Lung (tissue), 12 donors: ENCODE measurements around the gene CFAP107. TPM values are rescaled to one million over a fixed set of nuclear protein-coding genes. Genes with fewer than 3 reads are reported as not detected.

Experiments
- ATAC-seq: fragments of 200-7000 bp; cut with Tn5 transposase; one replicate; pipeline ENCODE4 v1.9.1; 2020; ENCODE audit warnings: moderate number of reproducible peaks; ENCODE audit not compliant: insufficient read depth, low FRiP score
- DNase-seq, 3 donors: peaks; one replicate each; pipeline ENCODE4 v3.0.0-alpha.2; 2013 to 2017
- H3K27ac ChIP-seq, 2 donors: one replicate each; pipeline ENCODE4 v1.5.1; 2013; ENCODE audit warnings: mild to moderate bottlenecking in 2 of 2, moderate library complexity in 2 of 2, control low read depth in 1 of 2, inconsistent platforms in 1 of 2, low read depth in 1 of 2, low read length in 1 of 2
- H3K27me3 ChIP-seq, 3 donors: one replicate each; pipeline ENCODE4 v1.5.1; 2013; ENCODE audit warnings: low read length in 2 of 3; ENCODE audit not compliant: control insufficient read depth in 3 of 3, insufficient read depth in 3 of 3
- H3K36me3 ChIP-seq, 4 donors: one replicate each; pipeline ENCODE4 v1.5.1; 2013; ENCODE audit warnings: low read length in 4 of 4, mild to moderate bottlenecking in 1 of 4, moderate library complexity in 1 of 4; ENCODE audit not compliant: control insufficient read depth in 4 of 4, insufficient read depth in 4 of 4
- H3K4me1 ChIP-seq, 5 donors: one replicate each; pipeline ENCODE4 v1.5.1; 2013; ENCODE audit warnings: low read length in 5 of 5, mild to moderate bottlenecking in 2 of 5, moderate library complexity in 1 of 5; ENCODE audit not compliant: control insufficient read depth in 5 of 5, insufficient read depth in 5 of 5
- H3K4me3 ChIP-seq: one replicate; pipeline ENCODE4 v1.5.1; 2013; ENCODE audit warnings: mild to moderate bottlenecking, control low read depth, moderate library complexity
- H3K9ac ChIP-seq, 2 donors: one replicate each; pipeline ENCODE4 v1.5.1; 2013; ENCODE audit warnings: low read length in 2 of 2, control low read depth in 1 of 2; ENCODE audit not compliant: insufficient read depth in 1 of 2
- H3K9me3 ChIP-seq, 4 donors: one replicate each; pipeline ENCODE4 v1.5.1; 2013; ENCODE audit warnings: low read length in 3 of 4, mild to moderate bottlenecking in 1 of 4, moderate library complexity in 1 of 4; ENCODE audit not compliant: control insufficient read depth in 4 of 4, insufficient read depth in 3 of 4
- WGBS, 2 donors: extraction: QIAGEN DNeasy Blood & Tissue Kit; methylation state at CpG; one replicate each; pipeline ENCODE4 v1.1.7; 2013; 5-methylcytosine and 5-hydroxymethylcytosine counted together
- polyA plus RNA-seq, 2 donors: library from polyadenylated mRNA; stranded (reverse); fragments of 200-250 nt; gene quantifications; one replicate each; pipeline ENCODE4 v1.2.1, GENCODE V29; 2013
- total RNA-seq, 2 donors: library from RNA; depleted of rRNA in 1 of 2; stranded (reverse); fragments of >200 nt in 1 of 2; gene quantifications; one replicate each; pipeline ENCODE4 v1.2.1, GENCODE V29; 2014 to 2021
- TF ChIP-seq, protein P1 (sequence below): IDR thresholded peaks from 2 replicates; pipeline ENCODE4 v1.5.1; 2012; ENCODE audit warnings: mild to moderate bottlenecking; ENCODE audit errors: control extremely low read depth, extremely low read depth
- donor health status: control.
- donor health status: control.
- donor health status: Bipolar disorder and iron deficiency.
- donor health status: healthy.
- donor health status: DM: yes; HTN: yes; CAD: no.

The CFAP107 gene
- total and polyA plus RNA-seq, 4 donors, result 1.3 to 8.5 (median 2.4) TPM

DNA sequence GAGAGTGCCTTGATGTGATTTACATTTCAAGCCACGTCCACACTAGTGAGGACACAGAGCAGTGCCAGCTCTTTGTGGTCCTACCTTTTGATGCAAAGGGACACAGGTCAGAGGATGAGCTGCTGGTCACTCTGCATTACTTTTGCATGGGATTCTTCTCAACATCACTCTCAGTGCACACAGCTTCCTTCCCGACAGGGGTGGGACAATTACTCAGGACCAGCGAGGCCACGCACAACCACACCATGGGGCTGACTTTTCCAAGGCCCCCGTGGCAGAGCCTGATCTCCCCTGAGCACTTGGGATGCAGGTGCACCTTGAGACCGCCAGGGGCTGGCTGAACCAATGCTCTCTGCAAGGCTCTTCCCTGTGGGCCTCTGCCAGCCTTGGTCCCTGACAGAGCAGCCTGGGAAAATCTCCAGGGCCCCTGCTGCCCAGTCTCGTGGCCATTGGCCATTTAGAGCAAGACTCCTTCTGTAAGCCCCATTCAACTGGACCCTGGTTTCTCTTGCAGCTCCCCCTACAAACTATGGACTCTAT lies 14.3 kb downstream of the CFAP107 start:
- 58 to 70% methylated on average over 7 of the region's 7 CpGs for WGBS, 2 donors
- no peak for ATAC-seq
- Histone ChIP-seq H3K36me3 (no peaks in the 10 kb centered on the region), H3K9ac (no peak overlapping the region), H3K4me3 (no peak overlapping the region), H3K9me3 (no peaks in the 10 kb centered on the region), H3K27ac (no peak overlapping the region), H3K27me3 (peaks cover 0 to 4% (median 0%) of the 10 kb centered on the region in 3 donors), H3K4me1 (no peaks in the 10 kb centered on the region)
- TF ChIP-seq, protein P1, sequence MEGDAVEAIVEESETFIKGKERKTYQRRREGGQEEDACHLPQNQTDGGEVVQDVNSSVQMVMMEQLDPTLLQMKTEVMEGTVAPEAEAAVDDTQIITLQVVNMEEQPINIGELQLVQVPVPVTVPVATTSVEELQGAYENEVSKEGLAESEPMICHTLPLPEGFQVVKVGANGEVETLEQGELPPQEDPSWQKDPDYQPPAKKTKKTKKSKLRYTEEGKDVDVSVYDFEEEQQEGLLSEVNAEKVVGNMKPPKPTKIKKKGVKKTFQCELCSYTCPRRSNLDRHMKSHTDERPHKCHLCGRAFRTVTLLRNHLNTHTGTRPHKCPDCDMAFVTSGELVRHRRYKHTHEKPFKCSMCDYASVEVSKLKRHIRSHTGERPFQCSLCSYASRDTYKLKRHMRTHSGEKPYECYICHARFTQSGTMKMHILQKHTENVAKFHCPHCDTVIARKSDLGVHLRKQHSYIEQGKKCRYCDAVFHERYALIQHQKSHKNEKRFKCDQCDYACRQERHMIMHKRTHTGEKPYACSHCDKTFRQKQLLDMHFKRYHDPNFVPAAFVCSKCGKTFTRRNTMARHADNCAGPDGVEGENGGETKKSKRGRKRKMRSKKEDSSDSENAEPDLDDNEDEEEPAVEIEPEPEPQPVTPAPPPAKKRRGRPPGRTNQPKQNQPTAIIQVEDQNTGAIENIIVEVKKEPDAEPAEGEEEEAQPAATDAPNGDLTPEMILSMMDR, result no peak
- DNase-seq, result no peak

DNA sequence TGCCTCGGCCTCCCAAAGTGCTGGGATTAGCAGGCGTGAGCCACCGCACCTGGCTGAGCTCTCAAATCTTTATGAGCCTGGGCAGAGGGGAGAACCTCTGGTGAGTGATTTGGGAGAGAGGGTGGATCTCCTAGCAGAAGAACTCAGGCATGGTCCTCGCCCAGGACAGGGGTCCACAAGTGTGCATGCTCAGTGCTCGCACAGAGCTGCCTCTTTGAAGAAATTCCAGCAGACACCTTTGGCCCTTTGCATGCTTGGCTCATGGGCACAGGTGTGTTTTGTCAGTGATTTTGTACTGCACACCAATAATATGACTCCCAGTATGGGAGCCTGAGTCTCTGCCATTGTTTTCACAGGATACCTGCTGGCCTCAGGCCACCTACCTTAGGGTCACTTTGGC lies 15.8 kb downstream of the CFAP107 start:
- H3K4me1 ChIP-seq, result no peaks in the 10 kb centered on the region
- ATAC-seq (no peak), DNase-seq (no peak)
- H3K9ac ChIP-seq, result no peak overlapping the region
- 82 to 86% methylated on average over 5 of the region's 5 CpGs for WGBS, 2 donors
- peaks cover 0 to 4% (median 0%) of the 10 kb centered on the region in 3 donors for H3K27me3 ChIP-seq
- no peaks in the 10 kb centered on the region for H3K36me3 ChIP-seq
- TF ChIP-seq, protein P1, result no peak
- H3K4me3 ChIP-seq, result no peak overlapping the region
- H3K9me3 ChIP-seq, result no peaks in the 10 kb centered on the region
- H3K27ac ChIP-seq, result no peak overlapping the region

DNA sequence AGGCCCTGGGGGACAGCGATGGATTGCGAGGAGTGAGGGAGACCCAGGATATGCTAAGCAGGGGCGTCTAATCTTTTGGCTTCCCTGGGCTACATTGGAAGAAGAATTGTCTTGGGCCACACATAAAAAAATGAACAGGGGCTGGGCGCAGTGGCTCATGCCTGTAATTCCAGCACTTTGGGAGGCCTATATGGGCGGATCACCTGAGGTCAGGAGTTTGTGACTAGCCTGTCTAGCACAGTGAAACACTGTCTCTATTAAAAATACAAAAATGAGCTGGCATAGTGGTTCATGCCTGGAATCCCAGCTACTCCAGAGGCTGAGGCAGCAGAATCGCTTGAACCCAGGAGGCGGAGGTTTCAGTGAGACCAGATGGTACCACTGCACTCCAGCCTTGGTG lies 16.8 kb downstream of the CFAP107 start:
- H3K27ac ChIP-seq, result no peak overlapping the region
- H3K4me1 ChIP-seq, result no peaks in the 10 kb centered on the region
- H3K27me3 ChIP-seq, result peaks cover 0 to 4% (median 0%) of the 10 kb centered on the region in 3 donors
- H3K36me3 ChIP-seq, result no peaks in the 10 kb centered on the region
- DNase-seq (no peak), ATAC-seq (no peak)
- WGBS, 2 donors, result 86 to 95% methylated on average over 7 of the region's 7 CpGs
- H3K4me3 ChIP-seq, result no peak overlapping the region
- TF ChIP-seq, protein P1, result no peak
- H3K9ac ChIP-seq, result no peak overlapping the region
- no peaks in the 10 kb centered on the region for H3K9me3 ChIP-seq

DNA sequence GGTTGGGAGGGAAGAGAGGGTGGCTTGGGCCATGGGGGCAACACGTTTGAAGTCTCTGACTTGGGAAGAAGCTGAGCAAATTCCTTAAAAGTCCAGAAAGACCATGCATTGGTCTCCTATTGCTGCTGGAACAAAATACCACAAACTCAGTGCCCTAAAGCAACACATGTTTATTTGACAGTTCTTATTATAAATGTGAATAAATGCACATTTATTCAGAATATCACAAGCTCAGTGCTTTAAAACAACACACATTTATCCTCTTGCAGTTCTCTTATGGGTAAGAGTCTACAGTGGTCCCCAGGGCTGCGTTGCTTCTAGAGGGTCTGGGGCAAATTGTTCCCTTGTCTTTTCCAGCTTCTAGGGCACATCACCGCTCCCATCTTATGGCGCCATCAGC lies 17.5 kb downstream of the CFAP107 start:
- no peaks in the 10 kb centered on the region for H3K9me3 ChIP-seq
- peaks cover 0 to 4% (median 0%) of the 10 kb centered on the region in 3 donors for H3K27me3 ChIP-seq
- no peak overlapping the region for H3K9ac ChIP-seq
- WGBS, 2 donors, result 72 to 85% methylated on average over 4 of the region's 4 CpGs
- H3K4me3 ChIP-seq, result no peak overlapping the region
- ATAC-seq, result no peak
- H3K27ac ChIP-seq, result no peak overlapping the region
- no peaks in the 10 kb centered on the region for H3K36me3 ChIP-seq
- no peak for DNase-seq
- no peaks in the 10 kb centered on the region for H3K4me1 ChIP-seq
- TF ChIP-seq, protein P1, result no peak
